Inferior parietal cortex (tissue), 1 donor: ENCODE results near the gene EML6.

Experiments
- DNase-seq: peaks from one replicate; pipeline ENCODE4 v3.0.0-alpha.2; 2016; ENCODE audit errors: extremely low spot score

EML6 gene

DNA sequence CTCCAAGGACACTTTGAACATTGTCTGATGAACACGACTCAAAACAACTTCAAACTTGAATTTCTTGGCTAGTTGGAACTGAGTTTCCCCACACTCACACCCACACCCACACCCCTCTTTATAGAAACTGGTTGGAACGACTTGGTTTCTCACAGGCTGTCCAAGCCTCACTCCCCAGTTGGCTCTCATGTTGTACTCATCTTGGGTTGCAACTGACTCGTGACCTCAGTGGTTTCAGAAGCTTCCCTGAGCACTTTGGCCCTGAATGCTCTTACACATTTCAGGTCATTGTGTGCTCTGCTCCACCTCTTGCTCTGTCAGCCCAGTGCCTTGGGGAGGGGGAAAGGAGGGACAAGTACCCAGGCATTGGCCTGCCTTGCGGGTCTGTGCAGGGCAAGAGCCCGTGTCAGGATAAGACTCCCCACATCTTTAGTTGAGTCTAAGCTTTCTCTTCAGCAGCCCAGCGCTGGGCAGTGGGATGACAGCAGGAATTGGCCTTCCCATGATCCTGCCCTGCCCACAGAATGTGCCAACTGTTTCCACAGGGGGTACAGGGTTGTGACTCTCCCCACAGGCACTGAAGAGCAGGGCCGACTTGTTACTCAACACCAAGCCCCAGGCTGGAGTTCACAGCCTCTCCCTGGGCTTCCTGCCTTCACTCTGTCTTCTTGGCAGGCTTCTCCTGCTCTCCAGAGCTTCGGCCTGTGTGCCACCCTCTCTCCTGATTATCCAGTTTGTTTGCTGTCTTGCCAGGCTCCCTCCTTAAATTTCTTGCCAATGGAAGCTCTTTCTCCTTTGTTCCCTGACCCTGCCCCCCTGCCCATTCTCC lies 222.1 kb downstream of the EML6 start:
- DNase-seq, result no peak

GRCh38 chr2:54946220-54946805 lies 222.9 kb downstream of the EML6 start:
- no peak for DNase-seq

DNA sequence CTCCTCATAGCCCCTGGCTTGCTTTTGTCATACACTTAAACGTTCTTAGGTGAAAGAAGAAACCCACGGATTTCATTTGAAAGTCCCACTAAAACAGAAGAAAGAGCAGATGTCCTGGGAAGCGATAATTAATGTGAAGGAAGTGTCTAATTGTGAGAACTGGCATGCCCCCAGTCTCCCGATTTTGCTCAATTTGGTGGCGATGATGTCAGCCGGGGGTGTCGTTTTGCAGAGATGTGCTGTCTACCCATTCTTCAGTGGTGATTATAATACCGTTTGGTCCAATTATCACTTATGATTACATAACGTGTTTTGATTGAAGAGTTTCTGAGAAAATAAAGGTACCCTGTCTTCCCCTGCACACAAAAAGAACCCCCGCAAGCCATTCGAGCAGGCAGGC lies 223.7 kb downstream of the EML6 start:
- no peak for DNase-seq

DNA sequence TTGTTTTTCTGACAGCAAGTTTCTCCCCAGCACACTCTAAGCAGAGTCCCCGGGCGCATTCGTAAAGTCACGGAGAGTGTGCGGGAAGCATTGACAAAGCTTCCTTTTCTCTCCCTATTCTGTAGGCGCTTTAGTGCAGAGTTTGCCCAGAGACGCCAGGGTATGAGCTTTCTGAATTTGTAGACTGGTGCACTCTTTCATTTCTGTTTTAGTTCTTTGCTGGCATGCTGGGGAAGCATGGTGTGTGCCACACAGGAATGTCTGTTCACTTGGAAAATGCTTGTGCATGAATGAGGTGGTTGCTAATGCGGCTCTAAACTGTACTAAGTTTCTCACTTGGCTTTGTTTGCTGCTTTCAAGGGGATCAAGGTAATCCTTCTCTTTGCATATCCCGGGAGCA lies 224.2 kb downstream of the EML6 start:
- DNase-seq, result no peak

DNA sequence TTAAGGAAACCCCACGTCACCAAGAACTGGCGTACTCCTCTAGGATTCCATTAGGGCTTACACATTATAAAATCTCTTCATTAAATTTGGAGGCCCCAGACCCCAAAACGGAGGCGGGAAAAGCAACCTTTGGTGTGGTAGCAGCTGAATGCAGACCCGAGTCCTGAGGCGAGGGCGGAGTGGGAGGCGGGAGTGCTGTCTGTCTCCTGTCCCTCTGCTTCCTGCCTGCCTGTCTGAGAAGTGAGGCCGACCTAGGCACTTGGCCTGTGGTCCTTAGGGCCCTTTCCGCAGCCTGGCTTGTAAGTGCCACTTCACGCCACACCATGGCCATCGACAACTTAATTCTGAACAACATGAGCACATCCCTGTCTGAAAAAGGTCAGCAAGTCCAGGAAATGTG lies 224.7 kb downstream of the EML6 start:
- DNase-seq, result no peak

- DNase-seq, result no peak
Measured at GRCh38 chr2:54949431-54949830, 226.0 kb downstream of the EML6 start.

DNA sequence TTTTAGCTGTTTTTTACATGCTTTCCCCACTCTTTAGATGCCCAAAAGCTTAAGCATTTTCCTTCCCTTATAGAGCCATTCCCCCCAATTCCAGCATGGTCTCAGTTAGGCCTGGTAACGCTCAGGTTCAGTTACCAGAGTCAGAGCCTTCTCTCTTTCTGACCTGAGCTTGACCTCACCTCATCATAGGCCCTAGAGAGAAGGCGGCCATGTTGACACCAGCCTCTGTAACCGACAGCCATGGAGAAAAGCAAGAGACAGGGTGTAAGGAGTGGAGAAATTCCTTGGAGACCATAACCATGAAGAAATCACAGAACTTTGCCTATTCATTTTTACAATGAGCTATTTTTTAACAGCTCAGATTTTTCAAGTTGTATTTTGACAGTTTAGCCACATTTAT lies 227.3 kb downstream of the EML6 start:
- no peak for DNase-seq

- no peak for DNase-seq
Measured at GRCh38 chr2:54952425-54952824, 229.0 kb downstream of the EML6 start.

DNA sequence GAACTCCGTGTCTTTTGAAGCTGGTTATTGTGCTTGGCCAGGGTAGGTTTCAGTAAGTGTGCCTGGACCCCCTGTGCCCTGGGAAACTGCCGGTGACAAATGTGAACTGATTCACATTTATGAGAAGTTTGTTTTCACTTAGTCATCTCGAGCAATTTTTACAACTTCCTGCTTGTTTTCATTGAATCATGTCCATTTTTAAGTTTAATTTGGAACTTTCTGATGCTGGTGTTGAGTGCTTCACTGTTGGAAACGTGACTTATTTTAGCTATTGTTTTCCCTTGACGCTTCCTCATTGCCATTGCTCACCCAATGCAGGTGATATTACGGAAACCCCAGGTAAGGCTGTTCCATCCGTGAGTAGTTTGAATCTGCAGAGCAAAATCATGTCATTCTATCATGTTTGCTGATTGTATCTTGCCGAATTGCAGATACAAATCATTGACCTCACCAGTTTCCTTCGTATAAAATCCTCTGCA lies 229.6 kb downstream of the EML6 start:
- no peak for DNase-seq

- DNase-seq, result no peak
Measured at GRCh38 chr2:54954158-54954557, 230.7 kb downstream of the EML6 start.

- DNase-seq, result no peak
Measured at GRCh38 chr2:54954705-54955357, 231.4 kb downstream of the EML6 start.

- DNase-seq, result no peak
Measured at GRCh38 chr2:54955358-54956110, 232.1 kb downstream of the EML6 start.

DNA sequence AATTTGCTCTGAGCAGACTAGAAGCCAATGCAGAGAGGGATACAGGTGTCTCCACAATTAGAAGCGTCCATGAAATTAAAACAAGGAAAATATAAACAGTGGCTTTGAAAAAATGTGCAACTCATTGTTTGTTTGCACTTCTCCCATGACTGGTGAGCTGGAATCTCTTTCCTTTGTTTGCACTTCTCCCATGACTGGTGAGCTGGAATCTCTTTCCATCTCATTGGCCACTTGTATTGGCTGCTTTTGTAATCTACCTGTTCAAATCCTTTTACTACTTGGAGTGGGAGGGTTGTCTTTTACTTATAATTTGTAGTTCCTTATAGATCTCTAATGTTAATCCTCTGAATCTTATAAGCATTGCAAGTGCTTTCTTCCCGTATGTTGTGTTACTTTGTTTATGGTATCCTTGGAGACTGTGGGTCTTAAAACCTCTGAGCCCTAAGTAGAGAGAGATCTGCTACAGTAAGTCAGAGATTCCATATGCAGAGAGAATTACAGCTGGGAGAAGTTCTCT lies 232.7 kb downstream of the EML6 start:
- DNase-seq, result no peak

DNA sequence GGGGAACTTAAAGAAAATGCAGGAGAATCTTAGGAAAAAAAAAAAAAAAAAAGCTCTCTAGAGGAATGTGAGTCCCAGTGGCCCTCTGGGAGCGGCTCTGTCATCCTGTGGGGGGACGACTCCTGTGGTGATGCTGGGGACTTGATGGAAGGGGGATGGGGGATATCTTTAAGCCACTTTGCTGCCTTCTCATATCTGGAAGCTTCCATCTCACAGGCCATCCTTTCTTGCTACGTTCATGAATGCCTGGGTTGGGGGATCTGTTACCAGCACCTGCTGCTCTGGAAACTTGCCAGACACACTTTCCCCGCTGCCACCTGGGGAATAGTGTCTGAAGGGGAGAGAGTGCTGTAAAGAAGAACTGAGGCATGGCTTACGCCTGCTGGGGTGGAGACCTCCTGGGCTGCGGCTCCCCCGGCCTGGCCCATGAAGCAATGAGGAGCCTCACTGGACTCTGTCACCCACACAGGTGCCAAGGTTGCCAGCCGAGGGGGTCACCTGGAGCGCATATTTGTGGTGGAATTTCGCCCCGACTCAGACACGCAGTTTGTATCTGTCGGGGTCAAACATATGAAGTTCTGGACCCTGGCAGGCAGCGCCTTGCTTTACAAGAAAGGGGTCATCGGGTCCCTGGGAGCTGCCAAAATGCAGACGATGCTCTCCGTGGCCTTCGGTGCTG lies 234.0 kb downstream of the EML6 start:
- DNase-seq, result no peak

DNA sequence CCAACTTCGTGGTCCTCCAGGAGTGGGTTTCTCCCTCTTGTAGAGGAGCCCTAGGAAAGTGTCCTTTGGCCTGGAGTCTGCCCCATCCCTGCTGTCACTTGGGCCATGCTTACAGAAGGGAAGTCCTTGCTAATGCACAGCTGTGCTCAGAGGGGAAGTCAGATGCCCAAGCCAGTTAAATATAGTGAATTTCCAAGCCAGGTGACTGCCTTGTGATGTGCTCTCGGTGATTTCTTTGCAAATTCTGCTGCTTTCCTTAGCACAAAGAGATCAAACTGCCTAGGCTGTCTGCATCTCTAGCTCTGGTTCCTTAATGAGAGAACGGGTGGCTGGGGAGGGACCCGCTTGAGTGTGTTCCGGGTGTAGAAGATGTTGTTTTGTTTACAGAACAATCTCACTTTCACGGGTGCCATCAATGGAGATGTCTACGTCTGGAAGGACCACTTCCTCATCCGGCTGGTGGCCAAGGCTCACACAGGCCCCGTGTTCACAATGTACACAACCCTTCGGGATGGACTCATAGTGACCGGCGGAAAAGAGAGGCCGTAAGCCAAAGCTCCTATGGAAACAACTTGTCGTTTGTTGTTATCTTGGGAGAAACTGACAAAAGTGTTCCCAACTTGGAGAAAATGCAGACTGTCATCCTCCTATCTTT lies 235.4 kb downstream of the EML6 start:
- DNase-seq, result no peak

- DNase-seq, result no peak
Measured at GRCh38 chr2:54960164-54960563, 236.7 kb downstream of the EML6 start.

DNA sequence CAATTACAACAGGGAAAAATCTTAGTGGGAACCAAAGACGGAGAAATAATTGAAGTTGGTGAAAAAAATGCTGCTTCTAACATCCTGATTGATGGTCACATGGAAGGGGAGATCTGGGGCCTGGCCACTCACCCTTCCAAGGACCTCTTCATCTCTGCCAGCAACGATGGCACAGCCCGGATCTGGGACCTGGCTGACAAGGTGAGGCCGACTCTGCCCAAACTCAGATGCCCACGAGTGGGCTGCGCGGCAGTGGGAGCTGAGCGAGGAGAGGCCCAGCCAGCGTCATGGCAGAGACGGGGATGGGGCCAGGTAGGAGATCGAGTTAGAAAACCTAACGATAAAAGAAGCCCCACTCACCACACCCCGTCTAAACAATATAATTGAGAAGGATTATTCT lies 239.0 kb downstream of the EML6 start:
- no peak for DNase-seq

DNA sequence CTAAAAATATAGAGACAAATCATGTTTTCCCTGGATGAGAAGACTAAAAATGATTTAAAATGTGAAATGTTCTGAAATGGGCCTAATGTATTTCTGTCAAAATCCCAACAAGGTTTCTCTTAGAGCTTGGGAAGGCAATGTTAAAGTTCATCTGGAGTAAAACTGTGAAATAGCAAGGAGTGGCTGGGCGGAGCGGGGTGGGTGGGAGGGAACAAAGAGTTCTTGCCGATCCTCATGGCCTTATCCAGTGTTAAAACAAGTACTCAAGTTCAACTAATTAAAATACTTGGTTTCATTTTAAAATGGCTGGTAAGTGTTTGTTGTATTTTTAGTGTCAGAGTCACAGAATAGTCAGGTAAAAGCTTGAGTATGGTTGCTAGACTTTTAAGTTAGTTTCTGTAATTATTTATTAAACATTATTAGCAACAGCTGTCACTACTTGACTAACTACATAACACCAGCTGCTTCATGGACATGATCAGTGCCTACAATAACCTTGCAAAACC lies 239.5 kb downstream of the EML6 start:
- no peak for DNase-seq

GRCh38 chr2:54963476-54963875 lies 240.0 kb downstream of the EML6 start:
- no peak for DNase-seq

DNA sequence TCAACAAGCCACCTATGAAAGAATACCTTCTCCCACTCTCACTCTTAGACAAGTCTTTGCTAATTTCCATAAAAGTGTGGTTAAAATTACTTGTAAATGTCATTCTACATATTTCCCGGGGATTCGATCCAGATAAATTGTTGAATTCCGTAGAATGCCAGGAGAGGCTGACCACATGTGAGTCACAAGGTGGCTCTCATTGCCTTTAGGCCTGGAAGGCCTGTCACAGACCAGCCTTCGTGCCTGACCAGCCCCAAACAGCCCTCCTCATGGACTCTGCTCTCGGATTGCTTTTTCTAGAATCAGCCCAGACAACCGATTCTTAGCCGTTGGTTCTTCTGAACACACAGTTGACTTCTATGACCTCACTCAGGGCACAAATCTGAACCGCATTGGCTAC lies 240.8 kb downstream of the EML6 start:
- no peak for DNase-seq

GRCh38 chr2:54964816-54965215 lies 241.4 kb downstream of the EML6 start:
- DNase-seq, result no peak
